ENCODE data around the gene SPOCK2.

- TF ChIP-seq CTCF (IDR thresholded peaks at IDR 0.05; ENCODE audit: poor library complexity, severe bottlenecking) (no peak), EZH2 (IDR thresholded peaks at IDR 0.05; ENCODE audit: borderline replicate concordance, insufficient read depth, low read length, poor library complexity, severe bottlenecking) (no peak), POLR2AphosphoS5 (IDR thresholded peaks at IDR 0.05) (no peak), TAF1 (IDR thresholded peaks at IDR 0.05; ENCODE audit: low read depth) (no peak), RAD21 (conservative IDR thresholded peaks at IDR 0.05) (no peak), EP300 (conservative IDR thresholded peaks at IDR 0.05; ENCODE audit: poor library complexity, severe bottlenecking) (no peak), REST (IDR thresholded peaks at IDR 0.05; ENCODE audit: borderline replicate concordance) (no peak), SMC3 (conservative IDR thresholded peaks at IDR 0.05; ENCODE audit: poor library complexity) (no peak), MXI1 (conservative IDR thresholded peaks at IDR 0.05; ENCODE audit: poor library complexity, severe bottlenecking) (no peak)
Observed at GRCh38 chr10:72024596-72024995, 63.8 kb downstream of the SPOCK2 start.
